GM19099 (cell line): Measurements from ENCODE around the gene CDKL4.

Experiments
- POLR2A ChIP-seq: IDR thresholded peaks from 3 replicates; pipeline ENCODE4 v1.6.1; 2011; ENCODE audit warnings: low read depth; ENCODE audit not compliant: insufficient read length; ENCODE audit errors: extremely low read depth

The CDKL4 gene

GRCh38 chr2:39203382-39203781 is 40.4 kb downstream of the CDKL4 start:
- no peak for TF ChIP-seq POLR2A

GRCh38 chr2:39202639-39203369 is 41.0 kb downstream of the CDKL4 start:
- TF ChIP-seq POLR2A = no peak

GRCh38 chr2:39194686-39195085 is 49.1 kb downstream of the CDKL4 start:
- no peak for TF ChIP-seq POLR2A

GRCh38 chr2:39188960-39189494 is 54.7 kb downstream of the CDKL4 start:
- no peak for TF ChIP-seq POLR2A

GRCh38 chr2:39183673-39184072 is 60.1 kb downstream of the CDKL4 start:
- no peak for TF ChIP-seq POLR2A

GRCh38 chr2:39181297-39181696 is 62.5 kb downstream of the CDKL4 start:
- no peak for TF ChIP-seq POLR2A

GRCh38 chr2:39179974-39180960 is 63.5 kb downstream of the CDKL4 start:
- TF ChIP-seq POLR2A = no peak

GRCh38 chr2:39178756-39179155 is 65.0 kb downstream of the CDKL4 start:
- no peak for TF ChIP-seq POLR2A

- no peak for TF ChIP-seq POLR2A
Measured at GRCh38 chr2:39176997-39177396, 66.8 kb downstream of the CDKL4 start.

- no peak for TF ChIP-seq POLR2A
Measured at GRCh38 chr2:39175026-39175812, 68.6 kb downstream of the CDKL4 start.

- no peak for TF ChIP-seq POLR2A
Measured at GRCh38 chr2:39174022-39174421, 69.7 kb downstream of the CDKL4 start.

GRCh38 chr2:39171621-39172020 is 72.1 kb downstream of the CDKL4 start:
- no peak for TF ChIP-seq POLR2A

GRCh38 chr2:39164089-39164488 is 79.7 kb downstream of the CDKL4 start:
- no peak for TF ChIP-seq POLR2A

- TF ChIP-seq POLR2A = no peak
Measured at GRCh38 chr2:39160982-39161381, 82.8 kb downstream of the CDKL4 start.

GRCh38 chr2:39159283-39159682 is 84.5 kb downstream of the CDKL4 start:
- no peak for TF ChIP-seq POLR2A
